ENCODE results near the gene B3GALNT2.

The B3GALNT2 gene

DNA sequence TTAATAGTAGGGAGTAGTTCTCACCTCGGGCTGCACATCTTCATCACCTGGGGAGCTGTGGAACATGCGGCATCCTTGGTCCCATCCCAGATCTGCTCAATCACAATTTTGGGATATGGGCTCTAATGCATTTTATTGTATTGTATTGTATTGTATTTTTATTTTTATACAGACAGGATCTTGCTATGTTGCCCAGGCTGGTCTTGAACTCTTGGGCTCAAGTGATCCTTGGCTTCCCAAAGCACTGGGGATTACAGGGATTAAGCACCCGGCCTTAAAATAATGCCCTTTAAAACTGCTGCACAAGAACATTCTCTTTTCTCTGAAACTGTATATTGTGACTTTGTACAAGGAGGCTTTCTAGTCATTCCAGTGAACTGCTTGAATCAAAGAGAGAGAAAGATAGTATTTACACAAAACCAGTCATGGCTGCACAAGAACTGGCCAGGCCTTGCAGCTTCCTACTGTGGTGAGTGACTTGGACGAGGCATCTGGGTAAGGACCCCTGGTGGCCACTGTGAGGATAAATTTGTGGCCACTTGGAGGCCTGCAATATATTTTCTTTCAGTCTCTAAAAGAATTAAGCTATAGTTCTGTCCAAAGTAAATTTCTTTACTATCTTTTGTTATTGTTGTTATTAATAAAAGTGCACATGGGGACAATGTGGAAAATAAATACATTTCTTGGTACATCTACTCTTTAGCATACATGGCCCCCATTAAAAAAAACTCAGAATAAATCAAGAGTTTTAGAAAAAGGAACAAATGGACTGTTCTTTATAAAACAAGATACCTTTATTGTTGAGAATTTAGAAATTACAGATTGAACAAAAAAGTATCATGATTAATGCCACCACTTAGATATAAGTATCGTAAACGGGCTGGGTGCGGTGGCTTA, 89.0 kb downstream of the B3GALNT2 start:
- in situ Hi-C loops (cut with MboI; ENCODE audit: low sequenced_read_pairs): loop anchor here (25.0 kb wide), 1 partner anchor 178 kb away; no protein-coding TSS in a partner anchor

- in situ Hi-C loops (cut with MboI; ENCODE audit: low sequenced_read_pairs): loop anchor here (25.0 kb wide), 1 partner anchor 174 kb away; no protein-coding TSS in a partner anchor
Measured at GRCh38 chr1:235411489-235412486, 92.5 kb downstream of the B3GALNT2 start.

DNA sequence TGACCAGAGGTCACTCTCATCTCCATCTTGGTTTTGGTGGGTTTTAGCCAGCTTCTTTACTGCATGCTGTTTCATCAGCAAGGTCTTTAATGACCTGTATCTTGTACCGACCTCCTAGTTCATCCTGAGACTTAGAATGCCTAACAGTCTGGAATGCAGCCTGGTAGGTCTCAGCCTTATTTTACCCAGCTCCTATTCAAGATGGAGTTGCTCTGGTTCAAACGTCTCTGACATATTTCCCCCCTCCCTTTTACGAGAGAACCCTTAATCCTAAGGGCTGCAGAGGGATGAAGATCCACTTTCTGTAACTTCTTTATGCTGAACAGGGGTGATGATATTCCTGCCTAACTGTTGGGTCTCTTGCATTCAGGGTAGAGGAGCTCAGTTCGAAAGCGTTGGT, 93.8 kb downstream of the B3GALNT2 start:
- in situ Hi-C loops (cut with MboI; ENCODE audit: low sequenced_read_pairs): loop anchor here (25.0 kb wide), 1 partner anchor 173 kb away; no protein-coding TSS in a partner anchor

DNA sequence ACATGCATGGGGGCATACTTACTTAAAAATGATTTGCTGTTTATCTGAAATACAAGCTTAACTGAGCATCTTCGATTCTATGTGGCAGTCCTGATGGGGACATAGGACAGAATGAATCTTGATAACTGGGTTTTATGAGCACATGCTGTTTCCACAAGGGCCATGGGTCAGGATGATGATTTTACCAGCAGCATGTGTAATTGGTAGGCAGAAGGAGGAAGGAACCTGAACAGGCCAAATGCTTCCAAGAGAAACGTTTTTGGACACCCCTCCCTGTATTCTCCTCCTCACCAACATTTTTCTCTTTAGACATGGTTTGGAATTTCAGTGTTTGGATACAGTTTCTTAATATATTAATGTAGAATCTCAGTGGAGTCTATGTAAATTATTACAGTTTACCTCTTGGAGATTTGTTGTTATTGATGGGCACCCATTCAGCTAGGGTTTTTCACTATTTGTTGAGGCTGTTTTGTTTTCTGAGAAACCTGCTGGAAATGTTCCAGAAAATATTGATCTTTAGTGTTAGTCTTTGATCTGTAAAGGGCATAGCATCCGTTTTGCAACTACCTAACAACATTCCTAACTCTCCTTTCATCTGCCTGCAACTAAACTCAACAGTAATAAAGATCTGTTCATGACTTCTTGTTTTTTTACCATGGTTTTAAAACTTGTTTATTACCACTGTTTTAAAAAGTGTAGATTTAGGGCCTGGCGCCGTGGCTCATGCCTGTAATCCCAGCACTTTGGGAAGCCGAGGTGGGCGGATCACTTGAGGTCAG, 95.0 kb downstream of the B3GALNT2 start:
- in situ Hi-C loops (cut with MboI; ENCODE audit: low sequenced_read_pairs): loop anchor here (25.0 kb wide), 1 partner anchor 172 kb away; no protein-coding TSS in a partner anchor

DNA sequence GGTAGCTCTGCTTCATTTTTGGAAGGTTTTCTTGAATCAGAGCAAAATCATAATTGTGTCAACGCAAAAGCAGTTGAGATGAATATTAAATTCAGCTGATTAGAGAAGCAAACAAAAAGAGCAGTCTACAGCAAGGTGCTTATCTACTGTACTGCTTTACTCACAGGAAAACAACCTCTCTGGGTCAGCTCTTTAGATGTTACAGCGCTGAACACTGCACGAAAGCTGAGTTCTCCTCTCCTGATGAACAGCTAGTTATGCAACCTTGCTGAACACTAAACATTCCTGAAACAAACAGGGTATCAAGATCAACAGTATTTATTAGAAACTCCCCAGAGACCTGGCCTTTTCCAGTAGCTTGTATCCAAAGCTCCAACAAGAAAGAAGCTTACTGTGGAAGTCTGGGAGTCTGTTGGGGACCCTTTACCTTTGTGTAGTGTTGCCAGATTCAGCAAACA, 95.7 kb downstream of the B3GALNT2 start:
- in situ Hi-C loops (cut with MboI; ENCODE audit: low sequenced_read_pairs): loop anchor here (25.0 kb wide), 1 partner anchor 171 kb away; no protein-coding TSS in a partner anchor

GRCh38 chr1:235407419-235407818, 96.8 kb downstream of the B3GALNT2 start:
- in situ Hi-C loops (cut with MboI; ENCODE audit: low sequenced_read_pairs): loop anchor here (25.0 kb wide), 1 partner anchor 170 kb away; no protein-coding TSS in a partner anchor

GRCh38 chr1:235404190-235404589, 100.1 kb downstream of the B3GALNT2 start:
- in situ Hi-C loops (cut with MboI; ENCODE audit: low sequenced_read_pairs): loop anchor here (25.0 kb wide), 1 partner anchor 167 kb away; no protein-coding TSS in a partner anchor

DNA sequence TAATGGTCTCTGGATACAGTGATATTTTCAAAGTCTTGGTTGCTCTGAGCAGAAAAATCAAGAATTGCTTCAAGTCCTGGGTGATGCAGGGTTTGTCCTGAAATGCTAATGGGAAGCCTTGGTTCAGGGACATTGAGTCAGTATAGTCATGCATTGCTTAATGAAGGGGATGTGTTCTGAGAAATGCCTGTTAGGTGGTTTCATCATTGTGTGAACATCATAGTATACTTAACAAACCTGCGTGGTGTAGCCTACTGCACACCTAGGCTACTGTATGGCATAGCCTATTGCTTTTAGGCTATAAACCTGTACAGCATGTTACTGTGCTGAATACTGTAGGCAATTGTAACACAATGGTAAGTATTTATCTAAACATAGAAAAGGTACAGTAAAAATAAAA, 100.7 kb downstream of the B3GALNT2 start:
- in situ Hi-C loops (cut with MboI; ENCODE audit: low sequenced_read_pairs): loop anchor here (25.0 kb wide), 1 partner anchor 166 kb away; no protein-coding TSS in a partner anchor

DNA sequence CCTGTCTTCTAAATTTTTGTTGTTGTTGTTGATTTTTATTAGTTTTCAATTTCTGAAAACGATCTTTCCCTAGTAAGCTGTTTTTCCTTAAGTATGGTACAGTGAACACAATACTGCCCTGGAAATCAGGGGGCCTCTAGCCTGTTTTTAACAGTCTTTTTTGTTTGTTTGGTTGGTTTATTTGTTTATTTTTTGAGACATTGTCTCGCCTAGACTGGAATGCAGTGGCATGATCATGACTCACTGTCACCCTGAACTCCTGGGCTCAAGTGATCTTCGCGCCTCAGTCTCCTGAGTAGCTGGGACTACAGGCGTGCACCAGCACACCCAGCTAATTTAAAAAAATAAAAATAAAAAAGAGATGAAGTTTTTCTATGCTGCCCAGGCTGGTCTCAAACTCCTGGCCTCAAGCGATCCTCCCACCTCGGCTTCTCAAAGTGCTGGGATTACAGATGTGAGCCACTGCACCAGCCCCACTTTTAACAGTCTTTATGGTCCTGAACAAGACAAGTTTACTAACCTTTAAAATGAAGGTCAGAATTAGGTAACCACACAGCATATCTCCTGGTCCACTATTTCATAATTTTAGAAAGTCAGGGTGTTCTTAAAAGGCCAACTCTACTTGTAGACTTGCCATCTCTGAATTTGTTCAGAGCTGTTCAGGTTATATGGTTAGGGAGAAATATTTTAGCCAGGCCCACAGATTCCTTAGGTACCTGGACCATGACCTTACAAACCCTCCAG, 101.6 kb downstream of the B3GALNT2 start:
- in situ Hi-C loops (cut with MboI; ENCODE audit: low sequenced_read_pairs): loop anchor here (25.0 kb wide), 1 partner anchor 165 kb away; no protein-coding TSS in a partner anchor

- in situ Hi-C loops (cut with MboI; ENCODE audit: low sequenced_read_pairs): loop anchor here (25.0 kb wide), 1 partner anchor 164 kb away; no protein-coding TSS in a partner anchor
Measured at GRCh38 chr1:235401251-235401650, 103.0 kb downstream of the B3GALNT2 start.

Data from HL-60/S4 treated with phorbol 12-myristate 13-acetate at 8.2 ng/mL for 4 days and 3 days (cell line).